PFSK-1 (cell line): ENCODE measurements around the gene USH2A.

Experiments
- FOXP2 ChIP-seq: optimal IDR thresholded peaks from 2 replicates; pipeline ENCODE3; 2011; ENCODE audit warnings: borderline replicate concordance, control low read depth, inconsistent platforms; ENCODE audit not compliant: insufficient read depth; ENCODE audit errors: extremely low read length, extremely low read depth
- POLR2AphosphoS5 ChIP-seq: IDR thresholded peaks from 2 replicates; pipeline ENCODE4 v1.6.1; 2012; ENCODE audit warnings: low read depth, mild to moderate bottlenecking, control low read depth, low read length, moderate library complexity
- REST ChIP-seq, 2 experiments: IDR thresholded peaks; 2 replicates each; pipeline versions ENCODE4 v1.6.1 to v1.8.0; 2011 to 2012; ENCODE audit warnings: low read depth in 2 of 2, low read length in 2 of 2, control low read depth in 1 of 2, inconsistent platforms in 1 of 2, mild to moderate bottlenecking in 1 of 2, moderate library complexity in 1 of 2; ENCODE audit not compliant: insufficient read depth in 1 of 2
- SIN3A ChIP-seq: IDR thresholded peaks from 2 replicates; pipeline ENCODE4 v1.6.1; 2012; ENCODE audit warnings: mild to moderate bottlenecking, low read length, moderate library complexity, borderline replicate concordance; ENCODE audit not compliant: insufficient read depth
- TAF1 ChIP-seq: IDR thresholded peaks from 2 replicates; pipeline ENCODE4 v1.6.1; 2012; ENCODE audit warnings: low read length, control low read depth, borderline replicate concordance; ENCODE audit not compliant: insufficient read depth

The USH2A gene

GRCh38 chr1:215673943-215674342 is 749.3 kb downstream of the USH2A start:
- TF ChIP-seq POLR2AphosphoS5 (no peak), REST (IDR thresholded peaks at IDR 0.05; ENCODE audit: insufficient read depth in 1 of 2, low read depth in 2 of 2, low read length in 2 of 2) (no peak), TAF1 (no peak)

GRCh38 chr1:215672482-215672881 is 750.8 kb downstream of the USH2A start:
- no peak for TF ChIP-seq SIN3A
- no peak for TF ChIP-seq TAF1
- no peak for TF ChIP-seq FOXP2
- no peak for TF ChIP-seq POLR2AphosphoS5
- no peak for TF ChIP-seq REST (IDR thresholded peaks at IDR 0.05; ENCODE audit: insufficient read depth in 1 of 2, low read depth in 2 of 2, low read length in 2 of 2)

GRCh38 chr1:215669806-215670491 is 753.3 kb downstream of the USH2A start:
- TF ChIP-seq TAF1 (no peak), REST (IDR thresholded peaks at IDR 0.05; ENCODE audit: insufficient read depth in 1 of 2, low read depth in 2 of 2, low read length in 2 of 2) (no peak), FOXP2 (no peak), POLR2AphosphoS5 (no peak), SIN3A (no peak)

GRCh38 chr1:215667761-215668160 is 755.5 kb downstream of the USH2A start:
- TF ChIP-seq POLR2AphosphoS5 (no peak), SIN3A (no peak), FOXP2 (no peak), REST (IDR thresholded peaks at IDR 0.05; ENCODE audit: insufficient read depth in 1 of 2, low read depth in 2 of 2, low read length in 2 of 2) (no peak), TAF1 (no peak)

- TF ChIP-seq SIN3A (no peak), POLR2AphosphoS5 (no peak), REST (IDR thresholded peaks at IDR 0.05; ENCODE audit: insufficient read depth in 1 of 2, low read depth in 2 of 2, low read length in 2 of 2) (no peak), TAF1 (no peak), FOXP2 (no peak)
Measured at GRCh38 chr1:215665215-215665614, 758.0 kb downstream of the USH2A start.
